HG02610 (cell line): ENCODE measurements around the gene FARSA.
"Not testable (repeated sequence)": the region's sequence is repeated elsewhere in the genome, so short reads cannot be mapped to it uniquely, and the experiment has no call there.

Experiments
- ATAC-seq: cut with Tn5 transposase; IDR thresholded peaks from one replicate; pipeline ENCODE4 v1.9.1; 2021; ENCODE audit warnings: mild to moderate bottlenecking, moderate library complexity; ENCODE audit not compliant: unreplicated experiment

The FARSA gene

GRCh38 chr19:12933287-12934072 lies at the start of gene FARSA:
TSS of gene FARSA (minus strand) at chr19:12933711. CDS start at chr19:12933696, 15 bp downstream.
- peak; percentile 51 for ATAC-seq

- no peak for ATAC-seq
These were observed 49.6 kb upstream of the FARSA start for GRCh38 chr19:12983091-12983490.

- no peak for ATAC-seq
These were observed 49.1 kb upstream of the FARSA start for GRCh38 chr19:12982648-12983047.

GRCh38 chr19:12979974-12980373 lies 46.5 kb upstream of the FARSA start:
- ATAC-seq, result no peak

DNA sequence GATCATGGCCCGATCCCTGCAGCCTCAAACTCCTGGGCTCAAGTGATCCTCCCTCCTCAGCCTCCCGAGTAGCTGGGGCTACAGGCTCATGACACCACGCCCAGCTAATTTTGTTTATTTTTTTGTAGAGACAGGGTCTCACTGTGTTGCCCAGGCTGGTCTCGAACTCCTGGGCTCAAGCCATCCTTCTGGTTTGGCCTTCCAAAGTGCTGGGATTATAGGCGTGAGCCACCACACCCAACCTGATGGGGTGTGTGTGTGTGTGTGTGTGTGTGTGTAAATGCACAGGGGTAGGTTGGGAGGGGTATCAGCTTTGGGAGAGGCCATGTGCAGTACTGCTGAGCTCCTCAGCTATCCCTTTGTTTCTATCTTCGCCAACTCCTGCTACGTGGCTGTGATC lies 42.6 kb upstream of the FARSA start:
- ATAC-seq, result not testable (repeated sequence)

- ATAC-seq, result no peak
These were observed 41.8 kb upstream of the FARSA start for GRCh38 chr19:12975221-12975741.

DNA sequence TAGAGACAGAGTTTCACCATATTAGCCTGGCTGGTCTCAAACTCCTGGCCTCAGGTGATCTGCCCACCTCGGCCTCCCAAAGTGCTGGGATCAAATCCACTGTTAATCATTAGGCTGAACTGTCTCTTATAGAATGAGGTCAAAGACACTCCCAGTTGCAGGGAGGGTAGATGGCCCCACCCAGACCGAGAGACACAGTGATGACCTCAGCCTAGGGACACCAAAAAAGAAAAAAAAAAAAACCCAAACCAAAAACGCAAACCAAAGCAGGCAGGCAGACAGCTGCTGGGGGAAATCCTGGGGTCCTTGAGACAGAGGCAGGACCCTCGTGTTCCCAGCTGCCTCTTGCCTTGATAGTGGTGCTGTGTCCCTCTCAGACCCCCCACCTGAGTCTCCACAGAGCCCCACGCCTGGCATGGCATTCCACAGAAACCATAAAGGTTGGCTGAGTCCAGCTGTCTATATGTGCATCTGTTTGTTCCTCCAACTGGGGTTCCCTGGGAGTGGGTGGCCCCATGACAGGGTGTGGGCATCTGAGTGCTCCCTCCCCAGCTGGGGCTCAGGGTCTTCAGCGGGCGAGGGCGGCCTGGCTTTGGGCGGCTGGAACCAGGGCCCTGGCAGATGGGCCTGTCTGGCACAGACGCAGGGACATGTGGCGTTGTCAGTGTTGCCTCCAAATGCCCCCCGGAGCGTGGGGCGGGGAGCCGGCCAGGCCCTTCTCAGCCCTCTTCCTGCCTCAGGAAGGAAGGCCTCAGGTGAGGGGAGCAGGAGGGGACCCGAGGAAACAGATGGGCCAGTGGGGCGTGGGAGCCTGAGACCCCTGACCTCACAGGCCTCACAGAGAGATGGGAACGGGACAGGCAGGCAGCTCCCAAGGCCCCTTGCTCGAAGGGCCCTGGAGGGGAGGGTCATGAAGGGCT lies 41.0 kb upstream of the FARSA start:
- no peak for ATAC-seq

DNA sequence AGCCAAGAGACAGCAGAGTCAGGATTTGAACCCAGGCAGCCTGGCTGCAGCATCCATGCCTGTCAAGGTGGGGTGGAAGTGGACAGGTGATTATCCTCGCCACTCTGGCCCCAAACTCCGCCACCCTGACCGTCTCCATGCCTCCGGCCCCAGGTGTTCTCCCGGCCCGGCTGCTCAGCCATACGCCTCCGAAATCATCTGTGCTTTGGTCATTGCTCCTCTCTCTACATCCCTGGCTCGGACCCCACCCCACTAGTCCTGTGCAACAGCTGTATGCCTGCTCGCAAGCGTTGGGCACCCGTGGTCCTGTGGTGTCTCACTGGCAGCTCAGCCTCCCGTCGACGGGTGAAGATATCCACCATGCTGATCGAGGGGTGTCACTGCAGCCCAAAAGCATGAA lies 39.7 kb upstream of the FARSA start:
- no peak for ATAC-seq

GRCh38 chr19:12970070-12970820 lies 36.7 kb upstream of the FARSA start:
- no peak for ATAC-seq

GRCh38 chr19:12969292-12969988 lies 35.9 kb upstream of the FARSA start, which contains the start of gene DAND5:
TSS of gene DAND5 (plus strand) at chr19:12969576. CDS start at chr19:12969661, 85 bp downstream.
- ATAC-seq, result no peak

DNA sequence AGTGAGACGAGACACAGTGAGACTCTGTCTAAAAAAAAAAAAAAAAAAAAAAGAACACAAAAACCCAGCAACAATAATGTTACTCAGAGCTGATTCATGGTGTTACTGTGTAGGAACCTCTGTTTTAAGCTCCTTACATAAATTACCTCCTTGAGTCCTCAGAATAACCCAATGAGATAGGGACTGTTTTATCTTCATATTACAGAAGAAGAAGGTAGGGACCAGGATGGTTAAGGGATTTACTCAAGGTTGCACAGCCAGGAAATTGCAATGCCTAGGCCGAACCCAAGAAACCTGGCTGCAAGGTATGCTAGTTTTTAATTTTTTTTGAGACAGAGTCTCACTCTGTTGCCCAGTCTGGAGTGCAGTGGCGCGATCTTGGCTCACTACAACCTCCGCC lies 34.4 kb upstream of the FARSA start:
- no peak for ATAC-seq

GRCh38 chr19:12965812-12966135 lies 32.3 kb upstream of the FARSA start:
- no peak for ATAC-seq

DNA sequence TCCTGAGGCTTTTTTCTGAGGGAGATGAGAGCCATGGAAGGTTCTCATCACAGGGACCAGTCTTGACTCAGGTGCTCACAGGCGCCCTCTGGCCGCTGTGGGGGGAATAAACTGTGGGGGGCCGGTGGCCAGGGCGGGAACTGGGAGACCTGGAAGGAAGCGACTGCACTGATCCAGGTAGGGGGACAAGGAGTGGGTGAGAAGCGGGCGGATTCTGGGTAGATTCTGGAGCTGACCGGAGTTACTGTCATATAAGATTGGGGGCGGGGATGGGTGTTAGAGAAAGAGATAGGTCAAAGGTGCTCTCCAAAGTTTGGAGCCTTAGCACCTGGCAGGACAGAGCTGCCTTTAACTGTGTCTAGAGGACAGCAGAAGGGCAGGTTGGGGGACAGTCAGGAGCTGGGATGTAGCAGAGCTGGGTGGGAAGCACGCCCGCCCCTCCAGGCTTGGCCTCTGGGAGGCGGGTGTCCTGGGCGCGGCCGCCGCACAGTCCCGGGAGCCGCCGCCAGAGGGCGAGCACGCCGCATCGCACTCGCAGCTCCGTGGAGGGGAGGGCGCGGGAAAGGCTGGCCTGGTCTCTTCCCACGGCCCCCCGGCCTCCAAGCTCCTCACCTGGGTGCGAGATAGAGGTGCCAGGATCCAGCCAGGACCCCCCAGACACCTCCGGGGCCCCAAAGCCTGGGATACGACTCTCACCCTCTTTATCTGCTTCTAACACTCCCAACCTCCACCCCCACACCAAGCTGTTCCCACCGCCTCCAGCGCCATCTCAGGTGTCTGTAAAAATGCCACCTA lies 31.7 kb upstream of the FARSA start:
- ATAC-seq, result peak; percentile 77

DNA sequence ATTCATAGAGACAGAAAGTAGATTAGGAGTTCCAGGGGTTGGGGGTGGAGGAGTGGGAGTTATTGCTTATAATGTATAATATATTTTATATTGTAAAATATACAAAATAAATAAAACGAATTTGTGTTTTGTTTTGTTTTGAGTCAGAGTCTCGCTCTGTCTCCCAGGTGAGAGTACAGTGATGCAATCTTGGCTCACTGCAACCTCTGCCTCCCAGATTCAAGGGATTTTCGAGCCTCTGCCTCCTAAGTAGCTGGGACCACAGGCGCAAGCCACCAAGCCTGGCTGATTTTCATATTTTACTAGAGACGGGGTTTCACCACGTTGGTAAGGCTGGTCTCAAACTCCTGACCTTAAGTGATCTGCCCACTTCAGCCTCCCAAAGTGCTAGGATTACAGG lies 26.0 kb upstream of the FARSA start:
- ATAC-seq, result no peak

DNA sequence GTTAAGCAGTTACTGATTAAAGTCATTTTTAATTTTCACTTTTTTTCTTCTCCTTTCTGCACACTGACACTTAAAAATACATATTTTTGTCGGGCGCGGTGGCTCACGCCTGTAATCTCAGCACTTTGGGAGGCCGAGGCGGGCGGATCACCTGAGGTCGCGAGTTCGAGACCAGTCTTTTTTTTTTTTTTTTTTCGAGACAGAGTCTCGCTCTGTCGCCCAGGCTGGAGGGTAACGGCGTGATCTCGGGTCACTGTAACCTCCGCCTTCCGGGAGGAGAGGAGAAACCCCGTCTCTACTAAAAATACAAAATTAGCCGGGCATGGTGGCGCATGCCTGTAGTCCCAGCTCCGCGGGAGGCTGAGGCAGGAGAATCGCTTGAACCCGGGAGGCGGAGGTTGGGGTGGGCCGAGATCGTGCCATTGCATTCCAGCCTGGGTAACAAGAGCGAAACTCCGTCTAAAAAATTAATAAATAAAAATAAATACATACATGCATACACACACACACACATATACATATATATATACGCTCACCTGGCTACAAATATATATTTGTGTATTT lies 24.0 kb upstream of the FARSA start:
- not testable (repeated sequence) for ATAC-seq

GRCh38 chr19:12956446-12957388 lies 23.2 kb upstream of the FARSA start, which contains the start of gene GADD45GIP1:
TSS of gene GADD45GIP1 (minus strand) at chr19:12957223. CDS start at chr19:12957212, 11 bp downstream.
- ATAC-seq, result no peak

DNA sequence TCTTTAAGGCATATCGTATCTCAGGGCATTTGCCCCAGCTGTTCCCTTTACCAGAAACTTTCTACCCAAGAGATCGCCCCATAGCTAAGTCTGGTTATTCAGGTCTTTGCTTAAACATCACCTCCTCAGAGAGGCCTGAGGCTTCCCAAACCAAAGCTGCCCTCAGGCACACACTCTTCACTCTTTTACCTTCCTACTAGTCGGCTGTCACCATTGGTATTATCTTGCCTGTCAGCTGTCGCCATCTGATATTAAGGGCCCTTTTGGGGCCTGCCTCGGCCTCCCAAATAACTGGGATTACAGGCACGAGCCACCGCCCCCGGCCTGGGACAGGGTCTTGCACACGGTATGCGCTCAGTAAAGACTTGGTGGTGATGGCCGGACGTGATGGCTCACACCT lies 22.5 kb upstream of the FARSA start:
- ATAC-seq, result no peak

DNA sequence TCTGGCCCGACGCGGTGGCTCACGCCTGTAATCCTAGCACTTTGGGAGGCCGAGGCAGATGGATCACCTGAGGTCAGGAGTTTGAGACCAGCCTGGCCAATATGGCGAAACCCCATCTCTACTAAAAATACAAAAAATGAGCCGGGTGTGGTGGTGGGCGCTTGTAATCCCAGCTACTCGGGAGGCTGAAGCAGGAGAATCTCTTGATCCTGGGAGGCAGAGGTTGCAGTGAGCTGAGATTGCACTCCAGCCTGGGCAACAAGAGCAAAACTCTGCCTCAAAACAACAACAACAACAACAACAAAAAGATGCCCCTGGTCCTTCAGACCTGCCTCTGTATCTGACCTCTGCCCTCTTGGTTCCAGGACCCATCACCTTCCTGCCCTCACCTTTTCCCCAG lies 22.1 kb upstream of the FARSA start:
- ATAC-seq, result not testable (repeated sequence)
